ENCODE data around the gene KDM6A. TPM values are rescaled to one million over a fixed set of nuclear protein-coding genes. Genes with fewer than 3 reads are reported as not detected.
"Not testable (repeated sequence)": the region's sequence is repeated elsewhere in the genome, so short reads cannot be mapped to it uniquely, and the experiment has no call there.

KDM6A gene
- total and polyA plus RNA-seq, 4 experiments from 2014 or later: 12.5 to 51.2 (median 34.3) TPM

- POLR2A ChIA-PET (ENCODE audit: partially characterized antibody): no interaction called here
- Histone ChIP-seq H3K4me3 (ENCODE audit: low read length in 2 of 2) (no peak overlapping the region), H3K27ac (ENCODE audit: low read depth, low read length) (no peak overlapping the region), H3K27me3 (ENCODE audit: insufficient read depth, low read length) (no peaks in the 10 kb centered on the region), H3K4me1 (ENCODE audit: insufficient read depth, low read length) (peaks cover 29% of the 10 kb centered on the region), H3K36me3 (ENCODE audit: insufficient read depth, low read length) (no peaks in the 10 kb centered on the region), H3K9me3 (ENCODE audit: control insufficient read depth in 1 of 2, low read length in 2 of 2) (no peaks in the 10 kb centered on the region)
- Mint-ChIP-seq H3K27me3 (no peaks in the 10 kb centered on the region), H3K36me3 (peaks cover 6 to 9% of the 10 kb centered on the region in 2 donors), H3K27ac (peak overlapping the region in 6 of 7 donors; percentile 10 to 75 (median 28)), H3K4me1 (peaks cover 24 to 82% (median 53%) of the 10 kb centered on the region in 4 donors), H3K9me3 (peaks cover 0 to 13% (median 1%) of the 10 kb centered on the region in 8 donors), H3K4me3 (peak overlapping the region in 6 of 8 donors; percentile 6 to 59 (median 46))
- intact Hi-C loops (cut with micrococcal nuclease): no loop called here
- CTCF ChIA-PET (ENCODE audit: partially characterized antibody): no interaction called here
- DNase-seq: no peak
Observed at GRCh38 chrX:44889824-44890223, 16.8 kb downstream of the KDM6A start.

DNA sequence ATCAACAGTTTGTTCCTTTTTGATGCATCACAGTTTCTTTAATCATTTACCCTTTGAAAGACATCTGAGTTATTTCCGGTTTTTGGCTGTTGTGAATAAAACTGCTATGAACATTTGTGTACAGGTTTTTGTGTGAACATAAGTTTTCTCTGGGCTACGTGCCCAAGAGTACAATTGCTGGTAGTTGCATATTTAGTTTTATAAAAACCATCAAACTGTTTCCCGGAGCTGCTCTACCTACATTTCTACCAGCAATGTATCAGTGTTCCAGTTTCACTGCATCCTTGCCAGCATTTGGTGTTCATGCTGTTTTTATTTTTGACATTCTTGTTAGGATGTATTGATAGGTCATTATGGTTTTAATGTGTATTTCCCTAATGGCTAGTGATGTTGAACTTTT, 17.3 kb downstream of the KDM6A start:
- CTCF ChIA-PET (ENCODE audit: partially characterized antibody): no interaction called here
- no peak overlapping the region for H3K4me3 ChIP-seq (ENCODE audit: low read length in 2 of 2)
- POLR2A ChIA-PET (ENCODE audit: partially characterized antibody): no interaction called here
- intact Hi-C loops (cut with micrococcal nuclease): no loop called here
- no peaks in the 10 kb centered on the region for H3K36me3 ChIP-seq (ENCODE audit: insufficient read depth, low read length)
- H3K4me3 Mint-ChIP-seq: peak overlapping the region in 5 of 8 donors; percentile 22 to 59 (median 52)
- no peaks in the 10 kb centered on the region for H3K9me3 ChIP-seq (ENCODE audit: control insufficient read depth in 1 of 2, low read length in 2 of 2)
- H3K4me1 Mint-ChIP-seq: peaks cover 24 to 78% (median 51%) of the 10 kb centered on the region in 4 donors
- peak overlapping the region in 3 of 7 donors; percentile 10 to 69 (median 32) for H3K27ac Mint-ChIP-seq
- peaks cover 25% of the 10 kb centered on the region for H3K4me1 ChIP-seq (ENCODE audit: insufficient read depth, low read length)
- H3K36me3 Mint-ChIP-seq: peaks cover 6 to 9% of the 10 kb centered on the region in 2 donors
- DNase-seq: no peak
- H3K27me3 Mint-ChIP-seq: no peaks in the 10 kb centered on the region
- H3K27ac ChIP-seq (ENCODE audit: low read depth, low read length): no peak overlapping the region
- H3K27me3 ChIP-seq (ENCODE audit: insufficient read depth, low read length): no peaks in the 10 kb centered on the region
- peaks cover 0 to 16% (median 2%) of the 10 kb centered on the region in 8 donors for H3K9me3 Mint-ChIP-seq

DNA sequence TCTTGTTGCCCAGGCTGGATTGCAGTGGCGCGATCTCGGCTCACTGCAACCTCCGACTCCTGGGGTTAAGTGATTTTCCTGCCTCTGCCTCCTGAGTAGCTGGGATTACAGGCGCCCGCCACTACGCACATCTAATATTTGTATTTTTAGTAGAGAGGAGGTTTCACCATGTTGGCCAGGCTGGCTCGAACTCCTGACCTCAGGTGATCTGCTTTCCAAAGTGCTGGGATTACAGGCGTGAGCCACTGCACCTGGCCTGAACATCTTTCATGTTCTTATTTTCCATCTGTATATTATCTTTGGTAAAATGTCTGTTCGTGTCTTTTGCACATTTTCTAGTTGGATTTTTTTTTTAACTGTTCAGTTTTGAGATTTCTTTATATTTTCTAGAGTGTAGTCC, 17.7 kb downstream of the KDM6A start:
- peaks cover 10 to 12% of the 10 kb centered on the region in 2 donors for H3K36me3 Mint-ChIP-seq
- H3K4me3 Mint-ChIP-seq: peak overlapping the region in 3 of 8 donors; percentile 21 to 29 (median 22)
- H3K27me3 ChIP-seq (ENCODE audit: insufficient read depth, low read length); H3K27me3 Mint-ChIP-seq; H3K9me3 ChIP-seq (ENCODE audit: control insufficient read depth in 1 of 2, low read length in 2 of 2); H3K36me3 ChIP-seq (ENCODE audit: insufficient read depth, low read length); H3K27ac ChIP-seq (ENCODE audit: low read depth, low read length); POLR2A ChIA-PET (ENCODE audit: partially characterized antibody); intact Hi-C loops (cut with micrococcal nuclease); DNase-seq; CTCF ChIA-PET (ENCODE audit: partially characterized antibody); H3K4me3 ChIP-seq (ENCODE audit: low read length in 2 of 2): not testable (repeated sequence)
- H3K4me1 ChIP-seq (ENCODE audit: insufficient read depth, low read length): peaks cover 24% of the 10 kb centered on the region
- peaks cover 24 to 78% (median 51%) of the 10 kb centered on the region in 4 donors for H3K4me1 Mint-ChIP-seq
- peak overlapping the region in 1 of 7 donors; percentile 60 for H3K27ac Mint-ChIP-seq
- peaks cover 0 to 19% (median 6%) of the 10 kb centered on the region in 8 donors for H3K9me3 Mint-ChIP-seq

GRCh38 chrX:44891642-44892041, 18.7 kb downstream of the KDM6A start:
- ChIA-PET POLR2A (ENCODE audit: partially characterized antibody) (interaction anchor here (0.8 kb wide), 1 partner anchor 19 kb away, joined by 3 read pairs; no protein-coding TSS in a partner anchor), CTCF (ENCODE audit: partially characterized antibody) (no interaction called here)
- Histone ChIP-seq H3K27ac (ENCODE audit: low read depth, low read length) (no peak overlapping the region), H3K36me3 (ENCODE audit: insufficient read depth, low read length) (no peaks in the 10 kb centered on the region), H3K9me3 (ENCODE audit: control insufficient read depth in 1 of 2, low read length in 2 of 2) (no peaks in the 10 kb centered on the region), H3K27me3 (ENCODE audit: insufficient read depth, low read length) (no peaks in the 10 kb centered on the region), H3K4me3 (ENCODE audit: low read length in 2 of 2) (no peak overlapping the region), H3K4me1 (ENCODE audit: insufficient read depth, low read length) (peaks cover 24% of the 10 kb centered on the region)
- Mint-ChIP-seq H3K9me3 (peaks cover 0 to 26% (median 11%) of the 10 kb centered on the region in 8 donors), H3K27me3 (no peaks in the 10 kb centered on the region), H3K27ac (no peak overlapping the region), H3K4me1 (peaks cover 24 to 69% (median 48%) of the 10 kb centered on the region in 4 donors), H3K4me3 (peak overlapping the region in 3 of 8 donors; percentile 6 to 56 (median 12)), H3K36me3 (peaks cover 13 to 15% of the 10 kb centered on the region in 2 donors)
- DNase-seq: no peak
- intact Hi-C loops (cut with micrococcal nuclease): no loop called here

DNA sequence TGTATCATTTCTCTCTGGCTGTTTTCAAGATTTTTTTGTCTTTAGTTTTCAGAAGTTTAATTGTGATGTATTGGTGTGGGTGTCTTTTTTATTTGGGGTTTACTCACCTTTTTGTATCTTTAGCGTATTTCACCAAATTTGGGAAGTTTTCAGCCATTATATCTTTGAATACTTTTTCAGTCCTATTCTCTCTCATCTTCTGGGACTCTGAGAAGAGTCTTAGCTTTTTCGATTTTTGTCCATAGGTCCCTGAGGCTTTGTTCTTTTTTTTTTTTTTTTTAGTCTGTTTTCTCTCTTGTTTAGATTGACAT, 23.8 kb downstream of the KDM6A start:
- no peaks in the 10 kb centered on the region for H3K9me3 ChIP-seq (ENCODE audit: control insufficient read depth in 1 of 2, low read length in 2 of 2)
- H3K4me3 ChIP-seq (ENCODE audit: low read length in 2 of 2): no peak overlapping the region
- Mint-ChIP-seq H3K27ac (peak overlapping the region in 1 of 7 donors; percentile 8), H3K27me3 (no peaks in the 10 kb centered on the region), H3K36me3 (peaks cover 23 to 25% of the 10 kb centered on the region in 2 donors), H3K9me3 (peaks cover 0 to 38% (median 21%) of the 10 kb centered on the region in 8 donors), H3K4me1 (peaks cover 31 to 59% (median 42%) of the 10 kb centered on the region in 4 donors), H3K4me3 (peak overlapping the region in 2 of 8 donors; percentile 3 to 42)
- CTCF ChIA-PET (ENCODE audit: partially characterized antibody): no interaction called here
- no peaks in the 10 kb centered on the region for H3K36me3 ChIP-seq (ENCODE audit: insufficient read depth, low read length)
- no peak overlapping the region for H3K27ac ChIP-seq (ENCODE audit: low read depth, low read length)
- DNase-seq: no peak
- no peaks in the 10 kb centered on the region for H3K27me3 ChIP-seq (ENCODE audit: insufficient read depth, low read length)
- intact Hi-C loops (cut with micrococcal nuclease): no loop called here
- H3K4me1 ChIP-seq (ENCODE audit: insufficient read depth, low read length): peaks cover 29% of the 10 kb centered on the region
- POLR2A ChIA-PET (ENCODE audit: partially characterized antibody): no interaction called here

DNA sequence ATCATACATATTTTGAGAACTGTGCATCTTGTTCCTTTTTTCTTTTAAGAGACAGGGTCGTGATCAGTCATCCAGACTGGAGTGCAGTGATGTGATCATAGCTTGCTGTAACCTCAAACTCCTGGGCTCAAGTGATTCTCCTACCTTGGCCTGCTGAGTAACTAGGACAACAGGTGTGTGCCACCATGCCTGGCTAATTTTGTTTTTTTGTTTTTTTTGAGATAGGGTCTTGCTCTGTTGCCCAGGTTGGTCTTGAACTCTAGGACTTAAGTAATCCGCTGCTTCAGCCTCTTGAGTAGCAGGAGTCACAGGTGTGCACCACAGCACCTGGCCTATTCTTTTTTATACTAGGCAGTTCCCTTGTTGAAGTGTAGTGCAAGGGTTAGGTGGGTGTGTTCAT, 24.6 kb downstream of the KDM6A start:
- H3K4me1 Mint-ChIP-seq: peaks cover 31 to 54% (median 40%) of the 10 kb centered on the region in 4 donors
- Histone ChIP-seq H3K4me3 (ENCODE audit: low read length in 2 of 2) (no peak overlapping the region), H3K36me3 (ENCODE audit: insufficient read depth, low read length) (no peaks in the 10 kb centered on the region), H3K27me3 (ENCODE audit: insufficient read depth, low read length) (no peaks in the 10 kb centered on the region), H3K4me1 (ENCODE audit: insufficient read depth, low read length) (peaks cover 29% of the 10 kb centered on the region), H3K27ac (ENCODE audit: low read depth, low read length) (no peak overlapping the region), H3K9me3 (ENCODE audit: control insufficient read depth in 1 of 2, low read length in 2 of 2) (no peaks in the 10 kb centered on the region)
- ChIA-PET POLR2A (ENCODE audit: partially characterized antibody) (interaction anchor here (1.6 kb wide), 1 partner anchor 23 kb away, joined by 5 read pairs; no protein-coding TSS in a partner anchor), CTCF (ENCODE audit: partially characterized antibody) (no interaction called here)
- peak overlapping the region in 2 of 8 donors; percentile 39 to 77 for H3K4me3 Mint-ChIP-seq
- peaks cover 0 to 38% (median 22%) of the 10 kb centered on the region in 8 donors for H3K9me3 Mint-ChIP-seq
- no peak overlapping the region for H3K27ac Mint-ChIP-seq
- H3K27me3 Mint-ChIP-seq: no peaks in the 10 kb centered on the region
- peaks cover 25% of the 10 kb centered on the region in 2 donors for H3K36me3 Mint-ChIP-seq
- no peak for DNase-seq
- intact Hi-C loops (cut with micrococcal nuclease): no loop called here

DNA sequence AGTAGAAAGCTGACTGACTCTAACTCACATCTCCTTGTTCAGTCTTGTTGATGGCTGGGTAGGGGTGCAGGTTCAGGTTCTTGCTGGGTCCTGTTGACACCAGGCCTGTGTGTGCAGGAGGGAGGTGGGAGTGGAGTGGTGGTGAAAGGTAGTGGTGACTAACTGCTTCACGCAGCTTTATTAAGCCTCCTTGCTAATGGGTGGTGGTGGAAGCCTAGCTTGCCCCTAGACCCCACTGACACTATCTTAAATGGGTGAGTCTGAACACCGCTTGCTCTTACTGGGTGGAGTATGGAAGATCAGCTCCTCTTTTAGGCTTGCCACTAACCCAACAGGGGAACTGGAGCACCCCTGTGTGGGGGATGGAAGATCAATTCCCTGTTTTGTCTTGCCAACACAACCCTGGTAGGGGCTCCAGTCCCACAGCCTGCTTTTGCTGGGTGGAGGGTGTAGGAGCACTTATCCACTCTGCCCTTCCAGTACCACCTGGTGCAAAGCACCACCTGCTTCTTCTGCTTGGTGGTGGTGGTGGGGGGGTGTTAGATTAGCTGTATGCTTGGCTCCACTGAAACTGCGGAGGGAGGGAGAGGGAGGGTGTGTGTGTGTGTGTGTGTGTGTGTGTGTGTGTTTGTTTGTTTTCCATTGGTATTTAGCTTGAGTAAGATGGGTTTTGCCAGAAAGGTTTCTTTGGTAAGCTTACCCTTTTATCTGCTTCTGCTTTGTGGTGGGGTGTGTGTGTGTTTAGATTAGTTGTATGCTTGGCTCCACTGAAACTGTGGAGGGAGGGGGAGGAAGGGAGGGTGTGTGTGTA, 25.6 kb downstream of the KDM6A start:
- ChIA-PET POLR2A (ENCODE audit: partially characterized antibody) (interaction anchor here (1.0 to 1.6 kb wide), 2 partner anchors 24 to 26 kb away, joined by 3 to 5 read pairs; partner anchors contain the start of gene KDM6A), CTCF (ENCODE audit: partially characterized antibody) (no interaction called here)
- Mint-ChIP-seq H3K9me3 (peaks cover 0 to 48% (median 29%) of the 10 kb centered on the region in 8 donors), H3K4me3 (peak overlapping the region in 7 of 8 donors; percentile 32 to 77 (median 53)), H3K4me1 (peaks cover 32 to 54% (median 43%) of the 10 kb centered on the region in 4 donors), H3K36me3 (peaks cover 29 to 33% of the 10 kb centered on the region in 2 donors), H3K27ac (peak overlapping the region; percentile 15 to 86 (median 50)), H3K27me3 (no peaks in the 10 kb centered on the region)
- H3K36me3 ChIP-seq (ENCODE audit: insufficient read depth, low read length): no peaks in the 10 kb centered on the region
- intact Hi-C loops (cut with micrococcal nuclease): no loop called here
- H3K9me3 ChIP-seq (ENCODE audit: control insufficient read depth in 1 of 2, low read length in 2 of 2): no peaks in the 10 kb centered on the region
- H3K27ac ChIP-seq (ENCODE audit: low read depth, low read length): no peak overlapping the region
- no peak overlapping the region for H3K4me3 ChIP-seq (ENCODE audit: low read length in 2 of 2)
- H3K27me3 ChIP-seq (ENCODE audit: insufficient read depth, low read length): no peaks in the 10 kb centered on the region
- peak in 1 of 5 donors; percentile 24 for DNase-seq
- H3K4me1 ChIP-seq (ENCODE audit: insufficient read depth, low read length): peaks cover 29% of the 10 kb centered on the region
